ENCODE data around the gene ARHGAP6.

Gene ARHGAP6

GRCh38 chrX:11464836-11465463 is 200.8 kb downstream of the ARHGAP6 start:
- no peaks in the 10 kb centered on the region for H3K9me3 ChIP-seq (ENCODE audit: severe bottlenecking)
- no peak overlapping the region for H3K27ac ChIP-seq (ENCODE audit: poor library complexity, severe bottlenecking)
- no peaks in the 10 kb centered on the region for H3K36me3 ChIP-seq (ENCODE audit: low read depth)
- peaks cover 5% of the 10 kb centered on the region for H3K4me1 ChIP-seq (ENCODE audit: insufficient read depth, poor library complexity, severe bottlenecking)
- no peak overlapping the region for H3K4me3 ChIP-seq (ENCODE audit: severe bottlenecking)
- no peak for TF ChIP-seq CTCF (IDR thresholded peaks at IDR 0.05; ENCODE audit: poor library complexity, severe bottlenecking)
- ATAC-seq (ENCODE audit: low read depth): no peak
- DNase-seq (ENCODE audit: low spot score): no peak
- H3K27me3 ChIP-seq (ENCODE audit: insufficient read depth, poor library complexity, severe bottlenecking): no peaks in the 10 kb centered on the region

- Histone ChIP-seq H3K27ac (ENCODE audit: poor library complexity, severe bottlenecking) (no peak overlapping the region), H3K4me3 (ENCODE audit: severe bottlenecking) (no peak overlapping the region), H3K27me3 (ENCODE audit: insufficient read depth, poor library complexity, severe bottlenecking) (no peaks in the 10 kb centered on the region), H3K9me3 (ENCODE audit: severe bottlenecking) (no peaks in the 10 kb centered on the region), H3K4me1 (ENCODE audit: insufficient read depth, poor library complexity, severe bottlenecking) (peaks cover 5% of the 10 kb centered on the region), H3K36me3 (ENCODE audit: low read depth) (no peaks in the 10 kb centered on the region)
- no peak for DNase-seq (ENCODE audit: low spot score)
- no peak for TF ChIP-seq CTCF (IDR thresholded peaks at IDR 0.05; ENCODE audit: poor library complexity, severe bottlenecking)
- ATAC-seq (ENCODE audit: low read depth): no peak
Observed at GRCh38 chrX:11464380-11464779, 201.3 kb downstream of the ARHGAP6 start.

DNA sequence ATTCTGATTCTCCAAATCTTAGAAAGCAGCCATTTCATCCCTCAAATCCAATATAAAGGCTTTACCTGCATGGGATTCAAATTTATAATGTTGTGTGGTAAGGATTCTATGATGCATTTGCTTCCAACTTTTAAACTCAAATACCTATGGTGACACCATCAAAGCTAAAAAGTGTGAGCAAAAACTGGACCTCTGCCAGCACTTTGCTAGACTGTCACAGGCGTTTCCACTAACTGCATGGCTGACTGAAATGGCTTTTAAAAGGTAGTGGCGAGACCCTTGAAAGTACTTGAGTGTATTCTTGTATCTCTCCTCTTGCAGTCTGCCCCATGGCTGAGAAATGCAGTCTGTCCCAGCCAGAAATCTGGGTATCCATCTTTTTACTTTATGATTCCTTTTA is 203.1 kb downstream of the ARHGAP6 start:
- Histone ChIP-seq H3K27ac (ENCODE audit: poor library complexity, severe bottlenecking) (no peak overlapping the region), H3K27me3 (ENCODE audit: insufficient read depth, poor library complexity, severe bottlenecking) (no peaks in the 10 kb centered on the region), H3K36me3 (ENCODE audit: low read depth) (no peaks in the 10 kb centered on the region), H3K4me3 (ENCODE audit: severe bottlenecking) (no peak overlapping the region), H3K4me1 (ENCODE audit: insufficient read depth, poor library complexity, severe bottlenecking) (peaks cover 5% of the 10 kb centered on the region), H3K9me3 (ENCODE audit: severe bottlenecking) (no peaks in the 10 kb centered on the region)
- no peak for ATAC-seq (ENCODE audit: low read depth)
- no peak for TF ChIP-seq CTCF (IDR thresholded peaks at IDR 0.05; ENCODE audit: poor library complexity, severe bottlenecking)
- DNase-seq (ENCODE audit: low spot score): no peak

DNA sequence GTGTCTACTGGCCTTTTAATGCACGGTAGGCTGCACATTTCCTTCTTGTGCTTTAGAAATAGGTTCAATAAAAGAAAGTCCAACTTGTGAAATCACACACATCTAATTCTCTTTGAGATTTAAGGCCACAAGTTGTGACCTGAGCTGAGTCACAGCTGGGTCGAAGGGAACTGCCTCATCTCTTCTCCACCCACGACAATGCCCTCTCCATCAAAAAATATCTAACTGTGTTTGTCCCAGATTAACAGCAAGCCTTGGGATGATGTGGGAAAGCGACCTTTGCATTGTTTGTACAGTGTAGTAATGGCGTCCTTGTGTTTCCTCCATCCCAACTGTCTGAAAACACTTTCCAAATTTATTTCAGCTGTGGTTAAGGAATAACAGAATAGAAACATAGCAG is 203.6 kb downstream of the ARHGAP6 start:
- Histone ChIP-seq H3K27ac (ENCODE audit: poor library complexity, severe bottlenecking) (no peak overlapping the region), H3K4me3 (ENCODE audit: severe bottlenecking) (no peak overlapping the region), H3K4me1 (ENCODE audit: insufficient read depth, poor library complexity, severe bottlenecking) (peaks cover 5% of the 10 kb centered on the region), H3K36me3 (ENCODE audit: low read depth) (no peaks in the 10 kb centered on the region), H3K27me3 (ENCODE audit: insufficient read depth, poor library complexity, severe bottlenecking) (no peaks in the 10 kb centered on the region), H3K9me3 (ENCODE audit: severe bottlenecking) (no peaks in the 10 kb centered on the region)
- ATAC-seq (ENCODE audit: low read depth) (no peak), DNase-seq (ENCODE audit: low spot score) (no peak)
- TF ChIP-seq CTCF (IDR thresholded peaks at IDR 0.05; ENCODE audit: poor library complexity, severe bottlenecking): no peak

- H3K27ac ChIP-seq (ENCODE audit: poor library complexity, severe bottlenecking): no peak overlapping the region
- no peaks in the 10 kb centered on the region for H3K27me3 ChIP-seq (ENCODE audit: insufficient read depth, poor library complexity, severe bottlenecking)
- DNase-seq (ENCODE audit: low spot score) (no peak), ATAC-seq (ENCODE audit: low read depth) (no peak)
- TF ChIP-seq CTCF (IDR thresholded peaks at IDR 0.05; ENCODE audit: poor library complexity, severe bottlenecking): no peak
- H3K36me3 ChIP-seq (ENCODE audit: low read depth): no peaks in the 10 kb centered on the region
- H3K4me1 ChIP-seq (ENCODE audit: insufficient read depth, poor library complexity, severe bottlenecking): peaks cover 5% of the 10 kb centered on the region
- no peaks in the 10 kb centered on the region for H3K9me3 ChIP-seq (ENCODE audit: severe bottlenecking)
- H3K4me3 ChIP-seq (ENCODE audit: severe bottlenecking): no peak overlapping the region
Observed at GRCh38 chrX:11461201-11462001, 204.3 kb downstream of the ARHGAP6 start.
